Activated T-cell treated with anti-CD3 and anti-CD28 coated beads, Interleukin-2, amount 50 U/mL, for 24 hours (primary cell): ENCODE measurements around the gene MIS18A.

ENCODE experiments used
- DNase-seq: peaks from one replicate; pipeline ENCODE4 v3.0.0-alpha.2; 2020
- H3K27ac Mint-ChIP-seq: 2 replicates; pipeline ENCODE4 v1.8.0; 2020; ENCODE audit warnings: mild to moderate bottlenecking, mixed read lengths
- H3K27me3 Mint-ChIP-seq: 2 replicates; pipeline ENCODE4 v1.8.0; 2020; ENCODE audit warnings: mixed read lengths
- H3K36me3 Mint-ChIP-seq: 2 replicates; pipeline ENCODE4 v1.8.0; 2020; ENCODE audit warnings: low read depth, mixed read lengths
- H3K4me1 Mint-ChIP-seq: 2 replicates; pipeline ENCODE4 v1.8.0; 2020; ENCODE audit warnings: low read depth, mixed read lengths
- H3K4me3 Mint-ChIP-seq: 2 replicates; pipeline ENCODE4 v1.8.0; 2020; ENCODE audit warnings: mild to moderate bottlenecking, moderate library complexity, mixed read lengths
- H3K9me3 Mint-ChIP-seq: 2 replicates; pipeline ENCODE4 v1.8.0; 2020; ENCODE audit warnings: mixed read lengths

Gene MIS18A

GRCh38 chr21:32253215-32253641, 25.6 kb downstream of the MIS18A start:
- Mint-ChIP-seq H3K9me3 (peaks cover 8% of the 10 kb centered on the region), H3K27ac (no peak overlapping the region), H3K4me3 (no peak overlapping the region), H3K4me1 (no peaks in the 10 kb centered on the region), H3K36me3 (no peaks in the 10 kb centered on the region), H3K27me3 (peaks cover 51% of the 10 kb centered on the region)
- no peak for DNase-seq

- Mint-ChIP-seq H3K27me3 (peaks cover 50% of the 10 kb centered on the region), H3K4me3 (no peak overlapping the region)
- no peak for DNase-seq
Measured at GRCh38 chr21:32252136-32252535, 26.7 kb downstream of the MIS18A start.

GRCh38 chr21:32249511-32250280, 29.2 kb downstream of the MIS18A start:
- Mint-ChIP-seq H3K36me3 (no peaks in the 10 kb centered on the region), H3K27me3 (peaks cover 45% of the 10 kb centered on the region), H3K4me3 (no peak overlapping the region), H3K4me1 (no peaks in the 10 kb centered on the region), H3K9me3 (peaks cover 8% of the 10 kb centered on the region), H3K27ac (no peak overlapping the region)
- no peak for DNase-seq

More at GRCh38 chr21:32252136-32252535, 26.7 kb downstream of the MIS18A start:
- Mint-ChIP-seq H3K27ac (no peak overlapping the region), H3K36me3 (no peaks in the 10 kb centered on the region), H3K4me1 (no peaks in the 10 kb centered on the region), H3K9me3 (peaks cover 8% of the 10 kb centered on the region)

DNA sequence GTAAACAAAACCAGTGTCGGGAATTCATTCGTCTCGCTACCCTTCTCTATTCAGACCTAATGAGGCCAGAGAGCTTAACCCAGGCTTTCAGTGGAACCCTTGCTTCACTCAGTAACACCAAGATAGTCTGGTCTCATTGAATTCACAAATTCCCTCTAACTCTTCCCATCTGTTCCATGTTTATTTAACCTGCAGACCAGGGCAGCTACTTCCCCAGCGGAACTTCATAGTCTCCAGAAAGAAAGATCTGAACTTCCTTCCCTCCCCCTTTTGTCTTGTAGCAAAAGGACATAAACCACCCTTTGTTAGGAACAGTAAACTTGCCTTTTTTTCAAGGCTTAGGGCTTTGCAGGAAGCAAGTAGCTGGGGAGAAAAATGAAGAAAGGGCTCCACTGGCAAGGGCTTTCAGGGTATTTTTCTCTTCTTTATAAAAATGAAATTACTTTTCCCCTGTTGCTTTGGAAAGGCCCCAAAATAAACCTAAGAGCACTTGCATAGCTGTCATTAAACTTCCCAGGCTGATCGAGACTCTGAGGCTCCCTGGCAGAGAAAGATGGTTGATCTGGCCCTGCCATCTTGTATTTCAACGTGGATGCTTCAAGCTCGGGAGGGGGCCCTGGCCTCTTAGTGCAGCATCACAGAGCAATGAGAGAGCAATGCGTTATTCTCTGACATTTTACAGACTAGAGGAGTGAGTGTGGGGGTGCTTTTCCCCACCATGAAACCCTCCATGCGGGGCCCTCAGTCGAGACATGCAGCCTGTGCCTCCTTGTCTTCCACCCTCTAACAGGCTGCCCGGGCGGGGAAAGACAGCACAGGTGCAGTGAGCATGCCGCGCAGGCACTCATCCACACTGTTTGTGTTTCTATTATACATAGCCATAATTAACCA, 30.0 kb downstream of the MIS18A start:
- H3K27me3 Mint-ChIP-seq = peaks cover 45% of the 10 kb centered on the region
- DNase-seq = no peak
- H3K27ac Mint-ChIP-seq = no peak overlapping the region

DNA sequence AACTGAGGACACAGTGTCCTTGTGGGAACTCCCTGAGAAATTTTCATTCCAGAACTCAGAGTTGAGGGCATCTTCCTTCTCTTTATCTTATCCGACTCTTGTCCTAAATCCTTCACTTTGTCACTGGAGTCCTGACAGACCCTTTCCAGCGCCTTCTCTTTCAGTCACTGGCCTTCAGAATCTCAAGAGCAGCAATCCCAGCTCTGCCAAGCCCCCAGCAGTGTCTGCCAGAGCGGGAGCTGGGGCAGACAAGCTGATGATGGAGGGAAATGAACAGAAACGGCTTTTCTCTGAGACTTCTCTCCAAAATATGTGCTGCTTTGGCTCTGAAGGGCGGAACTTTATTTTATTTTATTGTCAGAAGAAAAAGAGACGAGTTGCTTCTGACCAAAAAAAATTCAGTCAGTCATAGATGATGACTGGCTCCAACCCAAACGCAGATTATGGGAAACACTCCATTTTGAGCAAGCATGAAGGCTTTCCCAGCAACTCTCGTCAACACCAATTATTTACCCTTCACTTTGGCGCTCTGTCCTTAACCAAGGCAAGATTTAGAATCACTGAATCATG, 32.2 kb downstream of the MIS18A start:
- Mint-ChIP-seq H3K27me3 (peaks cover 43% of the 10 kb centered on the region), H3K9me3 (peaks cover 8% of the 10 kb centered on the region), H3K27ac (no peak overlapping the region), H3K36me3 (no peaks in the 10 kb centered on the region), H3K4me1 (no peaks in the 10 kb centered on the region), H3K4me3 (no peak overlapping the region)
- DNase-seq = no peak

More for the DNA sequence above, 30.0 kb downstream of the MIS18A start:
- Mint-ChIP-seq H3K4me3 (no peak overlapping the region), H3K4me1 (no peaks in the 10 kb centered on the region), H3K9me3 (peaks cover 8% of the 10 kb centered on the region), H3K36me3 (no peaks in the 10 kb centered on the region)

DNA sequence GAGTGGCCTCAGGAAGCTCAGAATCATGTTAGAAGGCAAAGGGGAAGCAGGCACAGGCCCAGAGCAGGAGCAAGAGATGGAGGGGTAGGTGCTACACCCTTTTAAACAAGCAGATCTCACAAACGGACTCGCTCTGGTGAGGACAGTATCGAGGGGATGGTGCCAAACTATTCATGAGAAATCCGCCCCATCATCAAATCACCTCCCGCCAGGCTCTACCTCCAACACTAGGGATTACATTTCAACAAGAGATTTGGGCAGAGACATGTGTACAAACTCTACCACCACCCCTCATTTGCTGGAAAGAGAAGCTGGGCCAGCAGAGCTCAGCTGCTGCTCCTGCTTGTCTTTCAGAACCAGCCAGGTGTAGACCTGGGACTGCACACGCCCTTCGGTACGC, 32.9 kb downstream of the MIS18A start:
- Mint-ChIP-seq H3K36me3 (no peaks in the 10 kb centered on the region), H3K27me3 (peaks cover 37% of the 10 kb centered on the region), H3K4me3 (no peak overlapping the region), H3K9me3 (peaks cover 2% of the 10 kb centered on the region), H3K4me1 (peaks cover 7% of the 10 kb centered on the region), H3K27ac (no peak overlapping the region)
- no peak for DNase-seq

GRCh38 chr21:32240851-32241687, 37.8 kb downstream of the MIS18A start:
- Mint-ChIP-seq H3K4me3 (no peak overlapping the region), H3K27ac (no peak overlapping the region), H3K9me3 (peaks cover 4% of the 10 kb centered on the region), H3K27me3 (peaks cover 26% of the 10 kb centered on the region), H3K4me1 (peaks cover 14% of the 10 kb centered on the region), H3K36me3 (no peaks in the 10 kb centered on the region)
- DNase-seq = no peak

- peaks cover 4% of the 10 kb centered on the region for H3K9me3 Mint-ChIP-seq
- no peaks in the 10 kb centered on the region for H3K36me3 Mint-ChIP-seq
- no peak for DNase-seq
- H3K27ac Mint-ChIP-seq = no peak overlapping the region
- H3K4me1 Mint-ChIP-seq = peaks cover 14% of the 10 kb centered on the region
- no peak overlapping the region for H3K4me3 Mint-ChIP-seq
- H3K27me3 Mint-ChIP-seq = peaks cover 29% of the 10 kb centered on the region
Measured at GRCh38 chr21:32239551-32239950, 39.3 kb downstream of the MIS18A start.

- Mint-ChIP-seq H3K4me3 (no peak overlapping the region), H3K36me3 (no peaks in the 10 kb centered on the region), H3K4me1 (peaks cover 14% of the 10 kb centered on the region), H3K9me3 (peaks cover 4% of the 10 kb centered on the region), H3K27ac (no peak overlapping the region), H3K27me3 (peaks cover 29% of the 10 kb centered on the region)
- DNase-seq = no peak
Measured at GRCh38 chr21:32238063-32238462, 40.8 kb downstream of the MIS18A start.

- H3K4me3 Mint-ChIP-seq = no peak overlapping the region
- H3K9me3 Mint-ChIP-seq = peaks cover 4% of the 10 kb centered on the region
- DNase-seq = no peak
- H3K27me3 Mint-ChIP-seq = peaks cover 22% of the 10 kb centered on the region
- no peaks in the 10 kb centered on the region for H3K36me3 Mint-ChIP-seq
- no peak overlapping the region for H3K27ac Mint-ChIP-seq
- H3K4me1 Mint-ChIP-seq = peaks cover 14% of the 10 kb centered on the region
Measured at GRCh38 chr21:32237021-32237420, 41.8 kb downstream of the MIS18A start.

DNA sequence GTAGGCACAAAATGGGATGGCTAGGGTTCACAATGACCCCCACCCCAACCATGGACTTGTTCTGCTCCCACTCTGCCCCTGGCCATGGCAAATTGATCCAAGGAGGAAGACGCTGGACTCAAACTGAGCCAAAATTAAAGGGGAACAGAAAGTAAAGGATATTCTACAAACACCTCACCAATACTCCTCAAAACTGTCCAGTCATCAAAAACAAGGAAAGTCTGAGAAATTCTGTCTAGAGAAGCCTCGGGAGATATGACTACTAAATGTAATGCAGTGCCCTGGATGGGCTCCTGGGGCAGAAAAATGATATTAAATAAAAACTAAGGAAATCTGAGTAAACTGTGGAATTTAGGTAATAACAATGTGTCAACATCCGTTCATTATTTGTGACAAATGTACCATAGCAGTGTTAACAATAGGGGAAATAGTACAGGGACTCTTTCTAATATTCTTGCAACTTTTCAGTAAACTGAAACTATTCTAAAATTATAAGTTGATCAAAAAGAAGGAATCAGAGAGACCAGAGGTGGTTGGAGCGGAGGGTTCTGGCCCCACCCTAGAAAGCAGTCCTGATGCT, 45.0 kb downstream of the MIS18A start:
- Mint-ChIP-seq H3K36me3 (no peaks in the 10 kb centered on the region), H3K27ac (no peak overlapping the region)

DNA sequence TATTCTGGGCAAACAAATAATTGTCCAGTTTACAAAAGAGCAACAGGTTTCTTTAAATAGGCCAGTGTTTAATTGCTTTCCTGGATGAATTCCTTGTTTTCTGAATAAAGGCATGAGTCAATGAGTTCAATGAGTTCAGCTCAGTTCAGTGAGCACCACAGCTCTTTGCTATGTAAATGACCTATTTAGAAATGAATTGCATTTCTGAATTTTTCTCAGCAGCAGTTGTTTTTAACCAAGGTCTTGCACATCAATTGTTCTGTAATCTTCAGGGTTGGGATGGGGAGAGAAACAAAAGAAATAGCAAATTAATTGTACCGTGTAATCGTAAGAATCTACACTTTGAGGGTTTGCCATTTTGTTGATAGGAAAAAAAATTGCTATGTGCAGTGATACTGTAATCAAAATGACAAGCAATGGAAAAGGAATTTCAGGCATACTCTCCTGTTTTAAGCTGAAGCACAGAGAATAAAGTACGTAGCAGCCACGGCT, 45.7 kb downstream of the MIS18A start:
- Mint-ChIP-seq H3K9me3 (no peaks in the 10 kb centered on the region), H3K27me3 (peaks cover 8% of the 10 kb centered on the region), H3K4me3 (no peak overlapping the region), H3K27ac (no peak overlapping the region), H3K4me1 (no peaks in the 10 kb centered on the region), H3K36me3 (no peaks in the 10 kb centered on the region)
- DNase-seq = no peak

More for the DNA sequence above, 45.0 kb downstream of the MIS18A start:
- H3K4me1 Mint-ChIP-seq = no peaks in the 10 kb centered on the region
- DNase-seq = no peak
- H3K4me3 Mint-ChIP-seq = no peak overlapping the region
- H3K9me3 Mint-ChIP-seq = peaks cover 4% of the 10 kb centered on the region
- peaks cover 12% of the 10 kb centered on the region for H3K27me3 Mint-ChIP-seq

DNA sequence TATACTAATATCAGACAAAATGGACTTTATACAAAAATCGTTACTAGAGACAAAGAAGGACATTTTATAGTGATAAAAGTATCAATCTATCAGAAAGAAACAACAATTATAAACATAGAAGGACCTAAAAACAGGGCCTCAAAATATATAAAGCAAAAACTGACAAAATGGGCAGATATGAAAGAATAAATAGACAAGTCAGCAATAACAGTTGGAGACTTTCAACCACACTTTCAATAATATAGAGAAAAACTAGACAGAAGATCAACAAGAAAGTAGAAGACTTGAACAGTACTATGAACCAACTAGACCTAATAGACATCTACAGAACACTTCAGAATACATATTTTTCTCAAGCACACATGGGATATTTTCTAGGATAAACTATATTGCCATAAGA, 52.4 kb downstream of the MIS18A start:
- H3K27me3 Mint-ChIP-seq = peaks cover 2% of the 10 kb centered on the region
- no peak overlapping the region for H3K4me3 Mint-ChIP-seq
- no peak overlapping the region for H3K27ac Mint-ChIP-seq
- no peaks in the 10 kb centered on the region for H3K4me1 Mint-ChIP-seq
- peaks cover 14% of the 10 kb centered on the region for H3K9me3 Mint-ChIP-seq
- no peak for DNase-seq
- H3K36me3 Mint-ChIP-seq = peaks cover 2% of the 10 kb centered on the region
